Ishikawa (cell line): ENCODE measurements around the gene FMO5.

Experiments used
- CEBPB ChIP-seq: IDR thresholded peaks from 2 replicates; pipeline ENCODE4 v1.6.1; 2012
- CREB1 ChIP-seq: IDR thresholded peaks from 2 replicates; pipeline ENCODE4 v1.6.1; 2012; ENCODE audit warnings: low read depth
- EGR1 ChIP-seq: IDR thresholded peaks from 2 replicates; pipeline ENCODE4 v1.6.1; 2012
- EP300 ChIP-seq: IDR thresholded peaks from 2 replicates; pipeline ENCODE4 v1.6.1; 2012; ENCODE audit warnings: borderline replicate concordance
- FOXM1 ChIP-seq: IDR thresholded peaks from 2 replicates; pipeline ENCODE4 v1.6.1; 2012; ENCODE audit warnings: low read depth, borderline replicate concordance
- NFIC ChIP-seq: IDR thresholded peaks from 2 replicates; pipeline ENCODE4 v1.6.1; 2012
- RAD21 ChIP-seq: IDR thresholded peaks from 2 replicates; pipeline ENCODE4 v1.6.1; 2012; ENCODE audit warnings: low read depth
- TAF1 ChIP-seq: IDR thresholded peaks from 2 replicates; pipeline ENCODE4 v1.6.1; 2012; ENCODE audit warnings: low read depth, mild to moderate bottlenecking
- TCF12 ChIP-seq: IDR thresholded peaks from 2 replicates; pipeline ENCODE4 v1.6.1; 2012; ENCODE audit warnings: low read depth
- TEAD4 ChIP-seq: IDR thresholded peaks from 2 replicates; pipeline ENCODE4 v1.6.1; 2012
- YY1 ChIP-seq: IDR thresholded peaks from 2 replicates; pipeline ENCODE4 v1.6.1; 2012; ENCODE audit warnings: low read depth
- ZBTB7A ChIP-seq: IDR thresholded peaks from 2 replicates; pipeline ENCODE4 v1.6.1; 2012; ENCODE audit warnings: low read depth
- TF ChIP-seq, protein P1 (sequence below): IDR thresholded peaks from 2 replicates; pipeline ENCODE4 v1.6.1; 2012; ENCODE audit warnings: low read depth, mild to moderate bottlenecking
- TF ChIP-seq, protein P2 (sequence below): IDR thresholded peaks from 2 replicates; pipeline ENCODE4 v1.6.1; 2012
- TF ChIP-seq, protein P3 (sequence below): IDR thresholded peaks from 2 replicates; pipeline ENCODE4 v1.6.1; 2012

Gene FMO5

DNA sequence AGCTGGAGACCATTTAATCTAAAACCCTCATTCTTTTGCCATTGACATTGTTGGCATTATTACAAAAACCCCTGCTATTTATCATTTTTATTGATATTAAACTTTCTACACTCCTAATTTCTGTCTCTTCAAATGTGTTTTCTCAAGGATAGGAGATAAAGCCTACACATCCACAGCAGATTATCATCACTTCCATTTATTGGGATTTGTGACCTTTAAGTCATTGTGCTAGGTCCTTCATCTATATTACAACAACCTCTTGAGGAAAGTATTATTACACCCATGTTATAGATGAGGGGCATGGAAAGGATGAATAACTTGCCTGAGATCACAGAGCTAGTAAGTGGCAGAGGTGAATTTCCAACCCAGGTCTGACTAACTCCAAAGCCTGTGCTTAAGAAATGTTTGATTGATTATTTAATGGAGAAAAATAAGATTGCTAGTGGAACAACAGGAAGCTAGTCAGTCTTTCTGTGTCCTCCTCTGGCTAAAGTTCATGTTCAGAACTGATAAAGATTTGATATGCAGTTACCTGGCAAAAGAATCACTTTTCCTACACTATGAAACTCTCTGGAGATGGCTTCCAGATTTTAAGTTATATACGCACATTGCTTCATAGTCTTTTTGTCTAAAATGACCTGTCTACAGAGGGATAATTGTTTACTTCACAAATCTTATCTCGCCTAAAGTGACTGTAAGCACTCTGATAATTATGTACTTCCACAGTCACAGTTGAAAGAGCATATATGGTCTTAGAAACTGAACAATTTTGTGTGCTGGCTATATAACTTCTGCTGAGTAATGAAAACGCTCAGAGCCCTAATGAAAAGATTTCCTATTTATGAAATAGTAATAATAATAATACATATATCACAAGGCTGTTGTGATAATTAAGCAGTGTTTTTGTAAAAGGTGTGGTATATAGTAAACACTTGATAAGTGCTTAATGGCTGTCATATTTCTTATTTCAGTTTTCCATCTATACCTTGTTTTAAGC lies 15.0 kb downstream of the FMO5 start:
- TF ChIP-seq YY1 (no peak), TAF1 (no peak), TEAD4 (no peak), FOXM1 (no peak), CEBPB (no peak), RAD21 (no peak), EGR1 (no peak), ZBTB7A (no peak)
- TF ChIP-seq, protein P1, sequence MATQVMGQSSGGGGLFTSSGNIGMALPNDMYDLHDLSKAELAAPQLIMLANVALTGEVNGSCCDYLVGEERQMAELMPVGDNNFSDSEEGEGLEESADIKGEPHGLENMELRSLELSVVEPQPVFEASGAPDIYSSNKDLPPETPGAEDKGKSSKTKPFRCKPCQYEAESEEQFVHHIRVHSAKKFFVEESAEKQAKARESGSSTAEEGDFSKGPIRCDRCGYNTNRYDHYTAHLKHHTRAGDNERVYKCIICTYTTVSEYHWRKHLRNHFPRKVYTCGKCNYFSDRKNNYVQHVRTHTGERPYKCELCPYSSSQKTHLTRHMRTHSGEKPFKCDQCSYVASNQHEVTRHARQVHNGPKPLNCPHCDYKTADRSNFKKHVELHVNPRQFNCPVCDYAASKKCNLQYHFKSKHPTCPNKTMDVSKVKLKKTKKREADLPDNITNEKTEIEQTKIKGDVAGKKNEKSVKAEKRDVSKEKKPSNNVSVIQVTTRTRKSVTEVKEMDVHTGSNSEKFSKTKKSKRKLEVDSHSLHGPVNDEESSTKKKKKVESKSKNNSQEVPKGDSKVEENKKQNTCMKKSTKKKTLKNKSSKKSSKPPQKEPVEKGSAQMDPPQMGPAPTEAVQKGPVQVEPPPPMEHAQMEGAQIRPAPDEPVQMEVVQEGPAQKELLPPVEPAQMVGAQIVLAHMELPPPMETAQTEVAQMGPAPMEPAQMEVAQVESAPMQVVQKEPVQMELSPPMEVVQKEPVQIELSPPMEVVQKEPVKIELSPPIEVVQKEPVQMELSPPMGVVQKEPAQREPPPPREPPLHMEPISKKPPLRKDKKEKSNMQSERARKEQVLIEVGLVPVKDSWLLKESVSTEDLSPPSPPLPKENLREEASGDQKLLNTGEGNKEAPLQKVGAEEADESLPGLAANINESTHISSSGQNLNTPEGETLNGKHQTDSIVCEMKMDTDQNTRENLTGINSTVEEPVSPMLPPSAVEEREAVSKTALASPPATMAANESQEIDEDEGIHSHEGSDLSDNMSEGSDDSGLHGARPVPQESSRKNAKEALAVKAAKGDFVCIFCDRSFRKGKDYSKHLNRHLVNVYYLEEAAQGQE, result no peak
- TF ChIP-seq, protein P2, sequence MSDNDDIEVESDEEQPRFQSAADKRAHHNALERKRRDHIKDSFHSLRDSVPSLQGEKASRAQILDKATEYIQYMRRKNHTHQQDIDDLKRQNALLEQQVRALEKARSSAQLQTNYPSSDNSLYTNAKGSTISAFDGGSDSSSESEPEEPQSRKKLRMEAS, result no peak
- TF ChIP-seq, protein P3, sequence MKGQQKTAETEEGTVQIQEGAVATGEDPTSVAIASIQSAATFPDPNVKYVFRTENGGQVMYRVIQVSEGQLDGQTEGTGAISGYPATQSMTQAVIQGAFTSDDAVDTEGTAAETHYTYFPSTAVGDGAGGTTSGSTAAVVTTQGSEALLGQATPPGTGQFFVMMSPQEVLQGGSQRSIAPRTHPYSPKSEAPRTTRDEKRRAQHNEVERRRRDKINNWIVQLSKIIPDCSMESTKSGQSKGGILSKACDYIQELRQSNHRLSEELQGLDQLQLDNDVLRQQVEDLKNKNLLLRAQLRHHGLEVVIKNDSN, result no peak

DNA sequence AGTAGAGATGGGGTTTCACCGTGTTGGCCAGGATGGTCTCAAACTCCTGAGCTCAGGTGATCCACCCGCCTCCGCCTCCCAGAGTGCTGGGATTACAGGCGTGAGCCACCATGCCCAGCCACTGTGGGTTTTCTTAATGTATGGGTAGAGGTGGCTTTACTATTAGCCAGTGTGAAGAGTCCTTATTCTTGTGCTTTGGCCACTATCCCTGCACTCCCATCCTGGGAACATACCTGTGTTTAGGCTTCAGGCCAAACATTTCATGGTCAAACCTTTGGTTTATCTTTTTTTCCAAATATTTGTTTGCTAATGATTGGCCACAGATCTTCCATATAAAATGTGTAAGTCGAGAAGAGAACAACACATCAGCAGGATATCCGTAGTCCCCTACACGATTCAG lies 16.5 kb downstream of the FMO5 start:
- TF ChIP-seq, protein P2, result no peak
- TF ChIP-seq CREB1 (no peak), TEAD4 (no peak), EP300 (no peak), RAD21 (no peak), TCF12 (no peak), ZBTB7A (no peak), CEBPB (no peak), NFIC (no peak), EGR1 (no peak), YY1 (no peak), FOXM1 (no peak), TAF1 (no peak)
- TF ChIP-seq, protein P1, result no peak
- TF ChIP-seq, protein P3, result no peak

DNA sequence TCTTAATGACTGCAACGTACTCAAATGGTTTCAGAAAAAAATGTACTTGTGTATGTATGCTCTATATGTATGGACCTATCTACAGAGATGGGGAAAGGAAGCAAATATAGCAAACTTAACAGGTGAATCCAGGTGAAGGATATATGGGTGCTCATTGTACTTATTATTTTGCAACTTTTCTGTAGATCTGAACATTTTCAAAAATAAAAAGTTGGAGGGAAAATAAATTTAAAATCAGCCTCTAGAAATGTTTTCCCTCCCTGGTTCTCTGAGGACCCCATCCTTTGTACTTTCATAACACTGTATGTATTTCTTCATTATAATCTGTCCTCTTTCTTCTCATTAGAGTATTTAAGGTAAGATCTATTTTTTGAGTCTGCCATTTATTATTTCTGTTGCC lies 17.9 kb downstream of the FMO5 start:
- TF ChIP-seq EGR1 (no peak), ZBTB7A (no peak)
- TF ChIP-seq, protein P1, result no peak

DNA sequence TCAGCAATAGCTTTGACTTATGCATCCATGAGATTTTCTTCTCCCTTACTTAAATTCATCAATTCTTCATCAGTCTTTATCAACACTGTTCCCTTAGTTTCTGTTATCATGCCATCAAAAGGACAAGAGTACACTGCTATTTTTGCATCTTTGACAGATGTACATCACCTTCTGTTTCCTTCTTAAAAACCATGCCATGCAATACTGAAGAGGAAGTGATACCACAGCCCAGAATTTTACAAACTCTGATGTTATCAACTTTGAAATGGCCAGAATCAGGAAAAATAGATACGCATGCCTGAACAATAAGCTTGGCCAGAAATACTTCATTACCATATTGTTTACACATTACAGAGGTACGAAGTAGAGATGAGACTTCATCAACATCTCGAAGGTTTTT lies 21.1 kb downstream of the FMO5 start:
- TF ChIP-seq, protein P2, result no peak
- TF ChIP-seq NFIC (no peak), YY1 (no peak), CEBPB (no peak), CREB1 (no peak), EP300 (no peak), TCF12 (no peak), EGR1 (no peak), TEAD4 (no peak), ZBTB7A (no peak), FOXM1 (no peak), RAD21 (no peak), TAF1 (no peak)
- TF ChIP-seq, protein P1, result no peak
- TF ChIP-seq, protein P3, result no peak
